GM19397 (cell line): ENCODE data around the gene ALDH3A2.
A peak's percentile ranks its signal among the peaks of the same experiment; 100 is the strongest.

ENCODE experiments used
- ATAC-seq: cut with Tn5 transposase; IDR thresholded peaks from one replicate; pipeline ENCODE4 v1.9.1; 2021; ENCODE audit warnings: mild to moderate bottlenecking, moderate library complexity; ENCODE audit not compliant: unreplicated experiment

Gene ALDH3A2

GRCh38 chr17:19648475-19649273, at the start of gene ALDH3A2:
Gene ALDH3A2, plus strand, starts transcription at chr17:19648751. Its CDS starts 221 bp downstream, at chr17:19648972.
- ATAC-seq, result peak; percentile 96

DNA sequence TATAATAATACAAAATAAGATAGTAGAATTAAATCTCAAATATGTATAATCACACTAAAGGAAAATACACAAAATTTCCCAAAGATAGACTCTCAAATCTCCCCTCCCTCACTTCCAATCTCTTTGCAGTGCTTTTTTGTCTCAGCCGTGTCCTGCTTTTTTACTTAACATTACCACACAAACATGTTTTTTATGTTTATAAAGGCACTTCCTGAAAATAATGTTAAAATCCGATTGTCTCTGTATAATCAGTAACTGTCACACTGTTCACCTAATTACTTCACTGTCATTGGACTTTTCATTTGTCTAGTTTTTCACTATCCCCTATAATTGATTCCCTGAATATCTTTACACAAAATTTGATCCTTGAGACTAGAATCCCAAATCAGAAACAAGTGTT, 38.2 kb upstream of the ALDH3A2 start:
- no peak for ATAC-seq

DNA sequence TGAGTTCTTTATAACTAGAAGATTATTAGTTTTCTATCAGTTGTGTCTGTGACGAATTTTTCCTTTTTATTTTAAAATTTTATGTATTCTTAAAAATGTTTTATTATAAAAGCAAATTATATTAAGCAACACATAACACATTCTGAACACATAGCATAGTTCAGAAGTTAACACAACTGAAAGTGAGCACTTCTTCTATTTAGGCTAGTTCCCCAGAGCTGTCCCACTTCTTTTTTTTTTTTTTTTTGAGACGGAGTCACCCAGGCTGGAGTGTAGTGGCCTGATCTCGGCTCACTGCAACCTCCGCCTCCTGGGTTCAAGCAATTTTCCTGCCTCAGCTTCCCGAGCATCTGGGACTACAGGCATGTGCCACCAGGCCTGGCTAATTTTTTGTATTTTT, 37.7 kb upstream of the ALDH3A2 start:
- no peak for ATAC-seq

GRCh38 chr17:19613979-19614378, 34.6 kb upstream of the ALDH3A2 start:
- ATAC-seq, result no peak

DNA sequence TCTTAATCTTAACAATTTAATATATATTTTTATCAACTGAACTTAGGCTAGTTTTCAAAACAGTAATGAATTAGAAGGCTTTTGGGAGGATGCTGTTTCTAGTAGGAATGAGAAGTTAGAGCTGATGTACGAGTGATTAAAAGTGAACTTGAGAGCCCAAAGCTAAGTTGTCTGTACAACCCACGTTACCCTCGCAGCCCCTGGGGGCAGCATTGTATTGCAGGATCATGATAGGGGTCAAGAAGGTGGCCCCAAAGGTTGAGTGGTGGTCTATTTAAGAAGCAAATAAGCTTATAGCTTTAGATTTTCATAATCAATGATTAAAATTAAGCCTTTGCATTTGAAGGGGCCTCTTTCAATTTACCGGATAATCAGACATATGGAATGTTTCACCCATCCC, 33.7 kb upstream of the ALDH3A2 start:
- ATAC-seq, result no peak

- ATAC-seq, result no peak
These were observed 30.5 kb upstream of the ALDH3A2 start for GRCh38 chr17:19618015-19618414.

DNA sequence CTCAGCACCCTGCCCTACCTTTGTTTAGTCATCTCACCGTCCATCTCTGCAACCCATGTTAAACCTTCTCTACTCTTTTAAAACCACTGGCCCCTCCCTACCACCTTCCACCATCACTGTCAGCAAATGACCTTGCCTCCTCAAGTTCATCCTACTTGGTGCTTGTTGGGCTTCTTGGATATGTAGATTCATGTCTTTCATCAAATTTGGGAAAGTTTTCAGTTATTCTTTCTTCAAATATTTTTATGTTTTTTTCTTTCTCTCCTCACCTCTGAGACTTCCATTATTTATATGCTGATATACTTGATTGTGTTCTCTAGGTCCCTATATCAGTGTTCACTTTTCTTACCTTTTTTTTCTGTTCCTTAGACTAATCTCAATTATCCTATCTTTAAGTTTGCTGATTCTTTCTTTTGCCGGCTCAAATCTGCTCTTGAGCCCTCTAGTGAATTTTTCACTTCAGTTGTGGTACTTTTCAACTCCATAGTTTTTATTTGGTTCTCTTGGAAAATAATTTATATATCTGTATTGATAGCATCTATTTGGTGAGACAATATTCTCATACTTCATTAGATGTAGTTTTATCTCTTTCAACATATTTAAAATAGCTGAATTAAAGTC, 28.7 kb upstream of the ALDH3A2 start:
- ATAC-seq, result no peak

- ATAC-seq, result no peak
These were observed 26.9 kb upstream of the ALDH3A2 start for GRCh38 chr17:19621697-19622096.

GRCh38 chr17:19626079-19626478, 22.5 kb upstream of the ALDH3A2 start:
- no peak for ATAC-seq

DNA sequence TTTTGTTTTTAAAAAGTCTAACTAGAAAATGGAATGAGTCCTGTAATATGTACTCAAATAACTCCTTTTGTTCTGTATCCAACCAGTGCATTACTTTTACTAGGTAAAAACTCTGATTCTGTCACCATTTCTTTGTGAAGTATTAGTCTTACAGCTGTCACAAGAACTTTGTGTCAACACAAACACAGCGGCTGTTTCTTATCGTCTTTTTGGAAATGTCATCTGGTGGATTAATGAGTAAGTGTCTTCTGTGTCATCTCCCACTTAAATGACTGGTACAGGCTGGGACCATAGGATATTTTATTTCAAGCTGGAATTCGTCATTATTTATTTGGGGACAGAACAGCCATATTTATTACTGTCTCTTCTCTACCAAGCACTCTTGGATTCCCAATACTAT, 19.1 kb upstream of the ALDH3A2 start:
- no peak for ATAC-seq

GRCh38 chr17:19630035-19630434, 18.5 kb upstream of the ALDH3A2 start:
- no peak for ATAC-seq

DNA sequence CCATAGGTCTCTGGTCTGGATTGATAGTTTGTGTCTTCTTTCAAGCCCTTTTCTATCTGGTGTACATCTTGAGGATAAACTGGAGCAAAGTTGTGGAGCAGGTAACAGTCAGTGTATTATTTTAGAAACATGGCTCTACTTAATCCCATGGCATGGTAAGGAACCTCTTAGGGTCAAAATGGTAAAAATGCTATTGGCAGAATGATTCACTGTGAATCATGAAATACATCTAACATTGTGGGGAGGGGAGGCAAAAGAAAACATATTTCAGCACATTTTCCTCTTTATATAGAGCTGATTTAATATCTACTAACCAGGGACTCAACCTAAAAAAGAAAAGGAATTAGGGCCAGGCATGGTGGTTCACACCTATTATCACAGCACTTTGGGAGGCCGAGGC, 17.9 kb upstream of the ALDH3A2 start:
- ATAC-seq, result no peak

- no peak for ATAC-seq
These were observed 16.6 kb upstream of the ALDH3A2 start for GRCh38 chr17:19631905-19632304.

DNA sequence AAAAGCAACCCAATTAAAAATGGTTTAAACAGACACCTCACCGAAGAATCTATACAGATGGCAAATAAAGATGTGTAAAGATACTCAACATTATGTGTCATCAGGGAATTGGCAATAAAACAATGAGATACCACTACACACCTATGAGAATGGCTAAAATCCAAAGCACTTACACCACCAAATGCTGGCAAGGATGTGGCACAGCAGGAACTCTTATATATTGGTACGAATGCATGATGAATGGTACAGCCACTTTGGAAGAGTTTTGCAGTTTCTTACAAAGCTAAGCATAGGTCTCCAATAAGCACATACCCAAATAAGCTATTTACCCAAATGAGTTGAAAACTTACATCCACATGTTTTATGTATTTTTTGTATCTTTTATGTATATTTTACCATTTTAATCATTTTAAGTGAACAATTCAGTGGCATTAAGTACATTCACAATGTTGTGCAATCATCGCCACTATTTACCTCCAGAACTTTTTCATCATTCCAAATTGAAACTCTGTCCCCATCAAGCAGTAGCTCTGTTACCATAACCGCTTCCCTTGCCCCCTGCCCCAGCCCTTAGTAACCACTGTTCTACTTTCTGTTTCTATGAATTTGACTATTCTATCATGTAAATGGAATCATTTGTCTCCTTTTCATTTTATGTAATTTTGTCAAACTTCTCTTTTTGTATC, 6.7 kb upstream of the ALDH3A2 start:
- no peak for ATAC-seq

DNA sequence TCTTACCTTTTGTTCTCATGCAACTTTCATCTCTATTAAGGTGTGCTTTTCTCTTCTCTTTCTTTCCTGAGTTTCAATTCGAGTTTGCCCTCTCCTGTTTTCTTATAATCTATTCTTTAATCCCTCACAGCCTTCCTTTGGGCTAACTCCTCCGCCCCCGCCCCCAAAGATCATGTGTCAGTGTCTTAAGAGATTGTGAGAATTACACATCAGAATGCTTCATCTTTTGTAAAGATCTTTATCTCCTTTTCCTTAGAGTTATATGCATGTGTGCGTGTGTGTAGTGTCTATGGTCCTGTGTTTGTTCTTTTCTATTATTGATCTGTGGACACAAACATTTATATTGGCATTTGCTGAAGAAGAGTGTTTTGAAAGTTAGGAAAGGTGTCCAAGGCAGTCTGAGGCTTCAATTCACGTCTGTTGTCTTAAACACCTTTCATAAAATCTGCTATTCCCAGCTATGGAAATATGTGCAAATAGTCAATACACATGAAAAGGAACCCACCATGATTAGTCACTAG, 6.1 kb upstream of the ALDH3A2 start:
- no peak for ATAC-seq

GRCh38 chr17:19644493-19645210, 3.9 kb upstream of the ALDH3A2 start:
- no peak for ATAC-seq

DNA sequence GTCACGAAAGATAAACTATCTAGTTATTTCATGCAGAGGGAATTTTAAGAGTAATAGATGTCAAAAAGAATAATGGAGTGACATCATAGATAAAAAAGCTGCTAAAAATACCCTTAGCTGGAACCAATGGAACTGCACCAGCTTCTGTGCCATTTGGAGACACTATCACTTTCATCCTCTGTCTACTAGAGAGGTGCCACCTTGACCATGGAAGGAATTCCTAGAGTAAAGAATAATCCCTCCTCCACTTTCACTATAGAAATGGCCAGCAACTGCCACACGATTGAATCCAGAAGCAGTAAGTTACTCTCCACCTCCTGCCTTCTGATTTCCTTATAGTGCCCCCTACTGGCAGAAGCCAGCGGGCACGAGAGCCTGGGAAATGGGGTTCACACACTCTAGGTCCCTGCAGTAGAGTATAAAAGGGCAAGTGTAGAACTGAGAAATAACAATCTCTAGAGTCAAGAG, 2.8 kb upstream of the ALDH3A2 start:
- no peak for ATAC-seq

DNA sequence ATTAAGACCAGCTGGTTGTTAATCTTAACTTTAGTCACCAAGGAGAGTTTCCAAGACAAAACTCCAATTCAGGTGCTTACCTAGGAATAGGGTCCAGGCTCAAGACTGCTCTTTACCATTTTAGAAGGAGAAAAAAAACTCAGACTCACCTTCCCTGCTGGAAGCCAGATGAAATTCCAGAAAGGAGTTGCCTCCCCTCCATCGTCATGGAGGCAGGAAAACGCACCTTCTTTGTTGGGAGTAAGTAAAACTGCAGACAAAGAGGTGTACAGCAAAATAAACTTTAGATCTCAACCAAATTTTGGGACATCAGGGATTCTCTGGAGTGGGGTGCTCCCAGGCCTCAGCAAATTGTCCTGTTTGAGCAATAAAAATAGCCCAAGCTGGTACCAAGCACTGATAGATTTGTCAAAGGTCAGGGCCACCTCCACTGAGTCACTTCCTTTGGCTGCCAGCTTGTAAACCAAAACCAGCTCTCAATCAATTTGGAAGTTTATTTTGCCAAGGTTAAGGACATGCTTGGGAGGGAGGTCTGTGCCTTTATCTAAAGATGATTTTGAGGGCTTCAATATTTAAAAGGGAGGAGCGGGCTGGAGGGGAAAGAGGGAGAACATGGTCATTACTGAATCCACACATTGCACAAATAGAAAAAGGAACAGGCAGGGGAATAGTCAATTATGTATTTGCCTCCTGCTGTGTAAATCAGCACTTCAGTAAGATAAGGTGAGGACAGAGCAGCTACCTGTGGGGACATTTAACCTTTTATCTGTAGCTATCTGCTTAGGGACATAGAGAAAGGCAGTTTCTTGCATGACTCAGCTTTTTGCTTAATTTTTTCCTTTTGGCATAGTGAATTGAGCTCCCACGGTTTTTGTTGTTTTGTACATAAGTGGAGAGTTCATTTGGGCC, 1.5 kb upstream of the ALDH3A2 start:
- no peak for ATAC-seq

DNA sequence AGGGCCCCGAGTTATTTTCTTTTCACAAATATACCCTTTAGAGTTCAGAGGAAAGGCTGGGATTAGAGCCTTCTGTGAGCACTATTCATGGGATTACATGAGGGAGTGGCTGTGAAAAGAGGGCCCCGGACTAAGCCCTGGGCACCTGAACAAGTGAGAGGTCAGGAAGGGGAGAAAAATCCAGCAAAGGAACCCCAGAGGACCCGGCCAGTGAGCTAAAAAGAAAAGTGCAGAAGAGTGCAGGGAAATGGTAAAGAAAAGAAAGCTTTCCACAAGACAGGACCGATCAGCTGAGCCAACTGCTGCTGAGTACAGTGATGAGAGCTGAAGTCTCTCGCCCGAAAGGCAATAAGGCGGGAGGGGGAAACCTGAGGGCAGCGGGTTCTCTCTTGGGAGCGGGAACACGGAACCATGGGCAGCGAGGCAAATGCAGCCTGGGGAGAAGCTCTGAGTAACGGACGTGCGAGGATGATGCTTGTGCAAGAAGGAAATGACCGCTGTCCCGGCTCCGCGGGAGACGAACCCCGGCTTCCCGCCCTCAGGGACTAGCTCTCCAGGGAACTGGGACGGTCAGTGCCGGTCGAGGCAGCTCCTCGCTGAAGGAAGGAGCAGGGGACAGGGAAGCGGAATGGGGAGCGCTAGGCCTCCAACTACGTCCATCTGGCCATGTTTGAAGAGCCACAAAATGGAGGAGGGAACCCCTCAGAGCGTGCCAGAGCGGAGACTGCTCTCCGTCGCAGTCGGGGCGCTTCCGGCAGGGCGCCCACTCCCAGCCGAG, 665 bp upstream of the ALDH3A2 start:
- ATAC-seq, result peak; percentile 31
